ENCODE results near the gene LETM1.

DNA sequence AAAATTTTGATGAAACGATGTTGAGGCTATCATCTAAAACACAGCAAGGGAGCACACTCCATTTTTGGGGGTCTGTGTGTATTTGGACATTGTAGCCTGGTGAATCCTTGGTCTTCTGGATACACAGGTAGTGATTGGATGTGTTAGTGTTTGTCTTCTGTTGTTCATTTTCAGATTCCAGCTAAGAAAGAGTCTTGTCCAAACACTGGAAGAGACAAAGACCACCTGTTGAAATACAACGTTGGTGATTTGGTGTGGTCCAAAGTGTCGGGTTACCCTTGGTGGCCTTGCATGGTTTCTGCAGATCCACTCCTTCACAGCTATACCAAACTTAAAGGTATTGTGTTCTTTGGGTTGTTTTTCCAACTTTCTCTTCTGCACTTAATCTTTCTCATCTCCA, 48.1 kb upstream of the LETM1 start:
- no peak for TF ChIP-seq EZH2 (IDR thresholded peaks at IDR 0.05; ENCODE audit: borderline replicate concordance, insufficient read depth, low read depth, low read length, poor library complexity, severe bottlenecking)
- no peak for TF ChIP-seq CTCF (IDR thresholded peaks at IDR 0.05)
